HFFc6 (cell line): Measurements from ENCODE around the gene SCYGR7. TPM values are rescaled to one million over a fixed set of nuclear protein-coding genes. Genes with fewer than 3 reads are reported as not detected.
"Not testable (repeated sequence)": the region's sequence is repeated elsewhere in the genome, so short reads cannot be mapped to it uniquely, and the experiment has no call there.

Experiments
- DNase-seq: peaks from one replicate; pipeline ENCODE4 v3.0.0-alpha.2; 2018
- H3K27ac Mint-ChIP-seq: 2 replicates; pipeline ENCODE4 v1.8.0; 2020; ENCODE audit warnings: mild to moderate bottlenecking, mixed read lengths
- H3K27me3 Mint-ChIP-seq: 2 replicates; pipeline ENCODE4 v1.8.0; 2021; ENCODE audit warnings: mild to moderate bottlenecking, moderate library complexity, mixed read lengths; ENCODE audit not compliant: insufficient read depth
- H3K36me3 Mint-ChIP-seq: 2 replicates; pipeline ENCODE4 v1.8.0; 2021; ENCODE audit warnings: low read depth, mixed read lengths
- H3K4me1 Mint-ChIP-seq: 2 replicates; pipeline ENCODE4 v1.8.0; 2020; ENCODE audit warnings: low read depth, mixed read lengths
- H3K4me3 Mint-ChIP-seq: 2 replicates; pipeline ENCODE4 v1.8.0; 2020; ENCODE audit warnings: mild to moderate bottlenecking, moderate library complexity, mixed read lengths
- H3K9me3 Mint-ChIP-seq: 2 replicates; pipeline ENCODE4 v1.8.0; 2020; ENCODE audit warnings: mild to moderate bottlenecking, mixed read lengths
- total RNA-seq, 6 experiments: library from RNA; stranded (reverse); fragmentation: NEBNext Ultra II Directional; extraction: Animal tissue kit (Norgen Biotek cat#: 25700); gene quantifications; 2 replicates in 1 of 6; 3 replicates in 5 of 6; pipeline ENCODE4 v1.2.3, GENCODE V29; 2021
- TF ChIP-seq, protein P1 (sequence below): fragments of 200-600 bp; sonication (generic); IDR thresholded peaks from 2 replicates; pipeline ENCODE4 v1.5.0; 2021; ENCODE audit warnings: antibody characterized with exemption, mild to moderate bottlenecking

Gene SCYGR7
- total RNA-seq, 6 experiments from 2014 or later = not detected

DNA sequence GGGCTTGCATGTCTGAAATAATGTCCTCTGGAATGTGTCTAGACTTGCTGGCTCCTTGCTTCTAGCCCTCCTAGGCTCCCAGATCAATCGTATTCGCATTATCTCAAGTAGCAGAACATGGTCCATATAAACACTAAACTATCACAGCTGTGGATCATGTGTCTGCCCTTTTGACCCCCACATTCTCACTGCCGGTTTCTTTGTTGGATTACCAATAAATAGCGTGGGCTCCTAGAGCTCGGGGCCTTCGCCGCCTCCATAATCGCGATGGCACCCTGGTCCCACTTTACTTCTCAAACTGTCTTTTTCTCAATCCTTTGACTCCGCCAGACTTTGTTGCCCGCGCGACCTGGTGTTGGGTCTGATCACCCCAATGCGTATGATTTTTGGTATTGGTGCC is 11.2 kb downstream of the SCYGR7 start:
- H3K27ac Mint-ChIP-seq = no peak overlapping the region
- no peak overlapping the region for H3K4me3 Mint-ChIP-seq
- no peak for DNase-seq
- no peaks in the 10 kb centered on the region for H3K4me1 Mint-ChIP-seq
- peaks cover 12% of the 10 kb centered on the region; the same call in 1 of the 2 replicates for H3K27me3 Mint-ChIP-seq
- no peaks in the 10 kb centered on the region for H3K36me3 Mint-ChIP-seq
- H3K9me3 Mint-ChIP-seq = no peaks in the 10 kb centered on the region
- TF ChIP-seq, protein P1, sequence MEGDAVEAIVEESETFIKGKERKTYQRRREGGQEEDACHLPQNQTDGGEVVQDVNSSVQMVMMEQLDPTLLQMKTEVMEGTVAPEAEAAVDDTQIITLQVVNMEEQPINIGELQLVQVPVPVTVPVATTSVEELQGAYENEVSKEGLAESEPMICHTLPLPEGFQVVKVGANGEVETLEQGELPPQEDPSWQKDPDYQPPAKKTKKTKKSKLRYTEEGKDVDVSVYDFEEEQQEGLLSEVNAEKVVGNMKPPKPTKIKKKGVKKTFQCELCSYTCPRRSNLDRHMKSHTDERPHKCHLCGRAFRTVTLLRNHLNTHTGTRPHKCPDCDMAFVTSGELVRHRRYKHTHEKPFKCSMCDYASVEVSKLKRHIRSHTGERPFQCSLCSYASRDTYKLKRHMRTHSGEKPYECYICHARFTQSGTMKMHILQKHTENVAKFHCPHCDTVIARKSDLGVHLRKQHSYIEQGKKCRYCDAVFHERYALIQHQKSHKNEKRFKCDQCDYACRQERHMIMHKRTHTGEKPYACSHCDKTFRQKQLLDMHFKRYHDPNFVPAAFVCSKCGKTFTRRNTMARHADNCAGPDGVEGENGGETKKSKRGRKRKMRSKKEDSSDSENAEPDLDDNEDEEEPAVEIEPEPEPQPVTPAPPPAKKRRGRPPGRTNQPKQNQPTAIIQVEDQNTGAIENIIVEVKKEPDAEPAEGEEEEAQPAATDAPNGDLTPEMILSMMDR = no peak

DNA sequence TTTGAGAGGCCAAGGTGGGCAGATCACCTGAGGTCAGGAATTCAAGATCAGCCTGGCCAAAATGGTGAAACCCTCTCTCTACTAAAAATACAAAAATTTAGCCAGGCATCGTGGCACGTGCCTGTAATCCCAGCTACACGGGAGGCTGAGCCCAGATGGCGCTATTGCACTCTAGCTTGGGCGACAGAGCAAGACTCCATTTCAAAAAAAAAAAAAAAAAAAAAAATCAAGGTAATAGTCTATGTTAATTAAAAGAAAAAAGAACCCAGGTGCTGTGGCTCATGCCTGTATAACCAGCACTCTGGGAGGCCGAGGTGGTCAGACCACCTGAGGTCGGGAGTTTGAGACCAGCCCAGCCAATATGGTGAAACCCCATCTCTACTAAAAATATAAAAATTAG is 12.6 kb downstream of the SCYGR7 start:
- not testable (repeated sequence) for DNase-seq, H3K9me3 Mint-ChIP-seq, H3K4me1 Mint-ChIP-seq, H3K4me3 Mint-ChIP-seq, H3K27ac Mint-ChIP-seq, H3K36me3 Mint-ChIP-seq
- peaks cover 10% of the 10 kb centered on the region for H3K27me3 Mint-ChIP-seq

DNA sequence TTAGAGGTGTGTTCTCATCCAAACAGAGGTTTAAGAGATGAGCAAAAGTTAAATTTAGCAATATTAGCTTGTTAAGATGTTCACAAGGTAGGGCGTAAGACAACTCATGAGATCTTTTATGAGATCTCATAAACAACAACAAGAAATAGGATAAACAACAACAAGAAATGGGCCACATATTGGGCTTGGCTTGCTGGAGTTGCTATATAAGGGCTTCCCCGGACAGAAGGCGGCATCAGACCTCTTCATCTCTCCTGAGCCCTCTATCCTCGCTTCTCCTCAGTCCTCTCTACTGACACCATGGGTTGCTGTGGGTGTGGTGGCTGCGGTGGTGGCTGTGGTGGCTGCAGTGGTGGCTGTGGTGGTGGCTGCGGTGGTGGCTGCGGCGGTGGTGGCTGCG is 17.5 kb downstream of the SCYGR7 start, which contains the start of gene SCYGR8:
SCYGR8 (plus strand) TSS at position 301 of the 400 bp plus-strand sequence; CDS start at position 301, 0 bp downstream.
- Mint-ChIP-seq H3K27me3 (peaks cover 15% of the 10 kb centered on the region), H3K27ac (no peak within 1 kb of the TSS), H3K9me3 (no peaks in the 10 kb centered on the region), H3K4me3 (no peak within 1 kb of the TSS), H3K4me1 (no peaks in the 10 kb centered on the region), H3K36me3 (no peaks in the 10 kb centered on the region)
- DNase-seq = no peak
- TF ChIP-seq, protein P1 = no peak

DNA sequence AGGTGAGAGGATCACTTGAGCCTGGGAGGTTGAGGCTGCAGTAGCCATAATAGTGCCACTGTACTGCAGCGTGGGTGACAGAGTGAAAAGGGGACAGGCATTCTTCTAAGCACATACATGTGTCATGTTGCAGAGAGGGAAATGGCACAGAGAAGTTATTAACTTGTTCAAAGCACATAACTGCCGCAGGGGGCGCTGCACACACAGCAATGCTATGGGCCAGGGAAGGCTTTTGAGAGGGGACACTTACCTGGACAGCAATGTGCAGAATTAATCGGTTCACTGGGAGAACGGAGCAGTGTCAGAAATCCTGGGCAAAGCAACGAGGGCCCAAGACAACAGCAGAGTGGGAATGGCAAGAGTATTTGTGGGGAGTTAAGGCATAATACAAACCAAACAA is 19.9 kb downstream of the SCYGR7 start:
- TF ChIP-seq, protein P1 = peak; percentile 65
- DNase-seq = no peak
- Mint-ChIP-seq H3K36me3 (no peaks in the 10 kb centered on the region), H3K4me1 (no peaks in the 10 kb centered on the region), H3K4me3 (no peak overlapping the region), H3K9me3 (no peaks in the 10 kb centered on the region), H3K27me3 (peaks cover 18% of the 10 kb centered on the region), H3K27ac (no peak overlapping the region)

DNA sequence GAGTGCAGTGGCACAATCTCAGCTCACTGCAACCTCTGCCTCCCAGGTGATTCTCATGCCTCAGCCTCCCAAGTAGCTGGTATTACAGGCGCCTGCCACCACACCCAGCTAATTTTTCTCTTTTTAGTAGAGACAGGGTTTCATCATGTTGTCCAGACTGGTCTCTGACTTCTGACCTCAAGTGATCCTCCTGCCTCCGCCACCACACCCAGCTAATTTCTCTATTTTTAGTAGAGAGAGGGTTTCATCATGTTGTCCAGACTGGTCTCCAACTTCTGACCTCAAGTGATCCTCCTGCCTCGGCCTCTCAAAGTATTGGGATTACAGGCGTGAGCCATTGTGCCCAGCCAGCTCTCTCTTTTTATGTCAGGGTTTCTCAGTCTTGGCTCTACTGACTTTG is 28.1 kb downstream of the SCYGR7 start:
- not testable (repeated sequence) for H3K27ac Mint-ChIP-seq, H3K4me3 Mint-ChIP-seq, H3K36me3 Mint-ChIP-seq, DNase-seq, H3K9me3 Mint-ChIP-seq, H3K27me3 Mint-ChIP-seq, H3K4me1 Mint-ChIP-seq

DNA sequence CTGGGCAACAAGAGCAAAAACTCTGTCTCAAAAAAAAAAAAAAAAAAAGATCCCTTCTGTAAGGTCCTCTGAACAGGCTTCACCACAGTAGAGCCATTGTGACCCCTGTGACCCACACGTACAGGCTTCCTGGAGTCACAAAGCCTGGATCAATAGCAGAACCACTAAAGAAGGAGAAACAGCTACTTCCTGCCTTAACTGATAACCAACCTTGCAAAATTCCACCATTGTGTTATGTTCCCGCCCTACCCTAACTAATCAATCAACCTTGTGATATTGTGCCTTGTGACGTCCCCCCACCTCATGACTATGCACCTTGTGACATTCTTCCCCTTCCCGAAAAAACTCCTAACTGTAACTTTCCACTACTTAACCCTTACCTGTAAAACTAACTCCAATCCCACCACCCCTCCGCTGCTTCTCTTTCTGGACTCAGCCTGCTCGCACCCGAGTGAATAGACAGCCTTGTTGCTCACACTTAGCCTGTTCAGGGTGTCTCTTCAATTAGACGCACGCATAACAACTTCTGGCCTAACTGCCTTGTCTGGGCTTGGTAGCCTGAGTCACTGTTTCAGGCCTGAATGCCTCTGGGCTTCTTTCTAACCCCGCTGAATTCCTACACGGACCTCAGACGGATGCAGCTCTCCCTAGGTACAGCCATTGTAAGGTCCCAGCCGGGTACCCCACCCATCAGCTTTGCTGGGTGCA is 31.4 kb downstream of the SCYGR7 start:
- Mint-ChIP-seq H3K27me3 (peaks cover 7% of the 10 kb centered on the region), H3K27ac (no peak overlapping the region), H3K4me3 (no peak overlapping the region), H3K9me3 (no peaks in the 10 kb centered on the region), H3K36me3 (no peaks in the 10 kb centered on the region), H3K4me1 (peaks cover 12% of the 10 kb centered on the region; the same call in 1 of the 2 replicates)
- TF ChIP-seq, protein P1 = no peak
- no peak for DNase-seq
